Hematopoietic multipotent progenitor cell treated with erythropoietin and hydrocortisone succinate and interleukin-3 and kit ligand, for 15 days (in vitro differentiated cells): Measurements from ENCODE around the gene WIPI1.
"Not testable (repeated sequence)": the region's sequence is repeated elsewhere in the genome, so short reads cannot be mapped to it uniquely, and the experiment has no call there.

Experiments used
- DNase-seq: peaks from one replicate; pipeline ENCODE4 v3.0.0-alpha.2; 2015; ENCODE audit warnings: low spot score

Gene WIPI1

DNA sequence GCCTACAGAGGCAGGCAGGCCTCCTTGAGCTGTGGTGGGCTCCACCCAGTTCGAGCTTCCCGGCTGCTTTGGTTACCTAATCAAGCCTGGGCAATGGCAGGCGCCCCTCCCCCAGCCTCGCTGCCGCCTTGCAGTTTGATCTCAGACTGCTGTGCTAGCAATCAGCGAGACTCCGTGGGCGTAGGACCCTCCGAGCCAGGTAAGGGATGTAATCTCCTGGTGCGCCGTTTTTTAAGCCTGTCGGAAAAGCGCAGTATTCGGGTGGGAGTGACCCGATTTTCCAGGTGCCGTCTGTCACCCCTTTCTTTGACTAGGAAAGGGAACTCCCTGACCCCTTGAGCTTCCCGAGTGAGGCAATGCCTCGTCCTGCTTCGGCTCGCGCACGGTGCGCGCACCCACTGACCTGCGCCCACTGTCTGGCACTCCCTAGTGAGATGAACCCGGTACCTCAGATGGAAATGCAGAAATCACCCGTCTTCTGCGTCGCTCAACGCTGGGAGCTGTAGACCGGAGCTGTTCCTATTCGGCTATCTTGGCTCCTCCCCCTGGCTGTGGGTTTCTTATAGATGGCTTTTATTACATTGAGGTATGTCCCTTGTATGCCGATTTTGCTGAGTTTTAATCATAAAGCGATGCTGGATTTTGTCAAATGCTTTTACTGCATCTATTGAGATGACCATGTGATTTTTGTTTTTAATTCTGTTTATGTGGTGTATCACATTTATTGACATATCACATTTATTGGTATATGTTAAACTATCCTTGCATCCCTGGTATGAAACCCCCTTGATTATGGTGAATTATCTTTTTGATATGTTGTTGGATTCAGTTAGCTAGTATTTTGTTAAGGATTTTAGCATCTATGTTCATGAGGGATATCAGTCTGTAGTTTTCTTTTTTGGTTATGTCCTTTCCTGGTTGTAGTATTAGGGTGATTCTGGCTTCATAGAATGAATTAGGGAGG, 43.4 kb downstream of the WIPI1 start:
- not testable (repeated sequence) for DNase-seq

DNA sequence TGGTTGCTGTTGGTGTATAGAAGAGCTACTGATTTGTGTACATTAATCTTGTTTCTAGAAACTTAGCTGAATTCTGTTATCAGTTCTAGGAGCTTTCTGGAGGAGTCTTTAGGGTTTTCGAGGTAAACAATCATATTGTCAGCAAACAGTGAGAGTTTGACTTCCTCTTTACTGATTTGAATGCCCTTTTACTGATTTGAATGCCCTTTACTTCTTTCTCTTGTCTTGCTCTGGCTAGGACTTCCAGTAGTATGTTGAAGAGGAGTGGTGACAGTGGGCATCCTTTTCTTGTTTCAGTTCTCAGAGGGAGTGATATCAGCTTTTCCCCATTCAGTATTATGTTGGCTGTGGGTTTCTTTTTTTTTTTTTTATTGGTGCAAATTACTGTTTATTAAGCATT, 49.6 kb downstream of the WIPI1 start:
- not testable (repeated sequence) for DNase-seq

DNA sequence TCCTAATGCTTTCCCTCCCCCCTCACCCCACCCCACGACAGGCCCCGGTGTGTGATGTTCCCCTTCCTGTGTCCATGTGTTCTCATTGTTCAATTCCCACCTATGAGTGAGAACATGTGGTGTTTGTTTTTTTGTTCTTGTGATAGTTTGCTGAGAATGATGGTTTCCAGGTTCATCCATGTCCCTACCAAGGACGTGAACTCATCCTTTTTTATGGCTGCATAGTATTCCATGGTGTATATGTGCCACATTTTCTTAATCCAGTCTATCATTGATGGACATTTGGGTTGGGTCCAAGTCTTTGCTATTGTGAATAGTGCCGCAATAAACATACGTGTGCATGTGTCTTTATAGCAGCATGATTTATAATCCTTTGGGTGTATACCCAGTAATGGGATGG, 53.5 kb downstream of the WIPI1 start:
- DNase-seq = not testable (repeated sequence)

DNA sequence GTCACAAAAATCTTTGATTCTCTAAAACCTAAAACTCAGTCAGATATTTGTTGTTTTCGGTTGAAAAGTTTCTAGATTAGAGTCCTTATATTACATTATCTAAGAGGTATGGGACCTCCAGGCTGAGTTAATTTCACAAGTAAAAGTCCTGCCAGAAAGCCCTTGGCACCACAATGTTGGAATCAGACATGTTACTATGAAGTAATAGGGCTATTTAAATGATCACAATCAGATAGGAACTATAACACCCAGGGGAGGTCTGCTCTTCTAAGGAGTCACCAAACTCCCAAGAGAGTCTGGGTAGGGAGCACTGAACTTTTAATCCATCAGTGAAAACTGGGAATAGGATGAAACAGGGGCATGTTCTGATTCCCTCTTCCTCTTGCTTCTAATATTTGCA, 54.2 kb downstream of the WIPI1 start:
- no peak for DNase-seq

DNA sequence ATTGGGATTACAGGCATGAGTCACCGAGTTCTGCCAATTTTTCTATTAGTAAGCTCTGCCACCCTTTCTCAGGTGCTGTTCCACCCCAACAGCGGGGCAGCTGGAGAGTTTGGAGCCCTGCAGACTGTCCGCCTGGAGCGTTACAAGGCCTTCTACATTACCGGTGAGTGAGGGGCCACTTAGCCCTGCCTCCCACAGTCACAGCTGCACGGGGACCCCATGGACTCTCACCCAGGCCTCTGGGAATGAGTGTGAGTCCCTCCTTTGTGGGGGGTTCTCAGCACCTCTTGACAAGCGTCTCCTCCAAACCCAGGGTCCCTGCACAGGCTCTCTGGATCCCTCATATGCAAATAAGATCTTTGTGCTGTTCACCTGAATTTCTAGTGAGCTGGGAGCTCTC, 56.0 kb downstream of the WIPI1 start:
- no peak for DNase-seq

DNA sequence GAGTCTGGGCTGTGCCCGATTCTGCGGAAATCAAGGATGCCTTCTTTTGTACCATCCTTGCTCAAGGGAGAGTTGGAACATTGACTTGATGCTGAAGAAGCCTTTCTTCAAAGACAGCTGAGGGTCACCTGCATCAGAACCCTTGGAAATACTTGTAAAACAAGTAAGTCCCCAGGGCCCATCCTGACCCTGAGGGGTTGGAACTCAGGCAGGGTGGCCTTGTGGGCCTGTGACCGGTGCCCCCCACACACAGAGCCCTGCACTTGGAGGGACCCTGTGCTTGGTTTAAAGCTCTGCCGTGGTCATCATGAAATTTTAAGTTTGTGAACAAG, 56.9 kb downstream of the WIPI1 start:
- DNase-seq = no peak

DNA sequence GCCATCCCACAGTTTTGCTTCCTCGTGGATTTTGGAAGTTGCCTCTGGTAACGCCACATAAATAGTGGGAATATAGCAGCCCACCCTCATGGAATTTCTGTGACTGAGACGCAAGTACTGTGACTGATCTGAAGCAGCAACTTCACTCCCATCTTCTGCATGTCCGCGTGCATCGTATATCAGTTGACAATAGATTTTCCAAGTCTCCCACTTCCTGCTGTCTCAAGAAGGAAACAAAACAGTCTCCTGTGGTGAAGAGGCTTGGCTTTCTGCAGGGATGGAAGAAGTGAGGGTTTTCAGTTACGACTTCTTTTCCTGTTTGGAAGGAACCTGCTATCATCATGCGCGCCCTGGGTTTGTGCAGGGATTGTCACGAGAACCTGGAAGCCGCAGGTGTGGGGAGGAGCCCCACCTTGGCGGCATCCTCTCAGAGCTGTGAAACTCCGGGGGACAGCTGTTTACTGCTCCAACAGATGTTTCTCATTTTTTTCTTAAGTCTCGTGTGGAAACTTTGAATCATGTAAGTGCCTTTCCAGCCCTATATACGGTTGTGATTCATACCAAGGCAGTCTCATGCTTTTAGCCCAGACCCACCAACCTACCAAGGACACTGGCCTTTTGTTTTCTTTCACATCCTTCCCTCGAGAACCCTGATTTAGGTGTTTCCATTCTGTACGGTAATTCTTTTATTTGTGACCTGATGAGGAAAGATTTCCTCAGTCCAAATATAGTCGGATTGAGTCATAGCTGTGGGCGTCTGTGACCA, 57.5 kb downstream of the WIPI1 start:
- no peak for DNase-seq

DNA sequence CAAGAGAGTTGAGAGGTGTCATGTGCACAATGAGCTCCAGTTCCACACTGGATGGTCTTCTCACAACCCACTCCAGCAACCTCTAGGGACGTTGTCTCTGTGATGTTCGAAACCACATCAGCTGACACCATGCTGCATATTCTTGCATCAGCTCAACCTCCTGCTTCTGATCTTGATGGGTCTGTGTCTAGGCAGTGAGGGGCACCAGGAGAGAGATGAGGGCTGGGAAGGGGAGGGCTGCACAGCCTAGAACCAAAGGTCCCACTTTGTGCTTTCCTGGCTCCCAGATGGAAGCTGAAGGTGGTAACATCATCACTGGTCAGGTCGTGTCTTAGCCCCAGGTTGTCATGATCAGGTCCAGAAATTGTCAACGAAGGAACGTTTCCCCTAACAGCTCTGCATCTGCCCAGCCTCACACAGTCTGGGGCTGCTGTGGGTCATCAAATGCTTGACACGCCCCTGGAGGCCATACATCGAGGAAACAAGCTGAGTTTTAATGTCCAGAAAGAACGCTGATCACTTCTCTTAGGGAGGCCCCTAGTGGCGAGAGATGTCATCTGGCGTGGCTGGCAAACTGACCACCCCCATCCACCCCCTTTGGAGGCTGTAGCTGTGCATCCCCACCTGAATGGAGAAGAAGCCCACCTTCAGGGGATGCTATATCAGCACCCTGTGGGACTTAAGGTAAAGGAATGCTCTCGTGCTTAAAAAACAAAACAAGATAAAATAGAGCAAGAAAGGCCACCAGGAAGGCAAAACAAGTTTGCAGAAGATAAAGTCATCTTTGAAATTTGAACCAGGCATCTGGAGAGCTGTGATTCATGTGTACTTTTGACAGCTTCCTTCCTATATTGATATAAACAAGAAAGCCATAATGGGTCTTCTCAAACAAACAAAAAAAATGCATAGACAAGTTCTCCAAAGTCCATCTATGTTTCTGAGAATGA, 58.3 kb downstream of the WIPI1 start:
- no peak for DNase-seq

DNA sequence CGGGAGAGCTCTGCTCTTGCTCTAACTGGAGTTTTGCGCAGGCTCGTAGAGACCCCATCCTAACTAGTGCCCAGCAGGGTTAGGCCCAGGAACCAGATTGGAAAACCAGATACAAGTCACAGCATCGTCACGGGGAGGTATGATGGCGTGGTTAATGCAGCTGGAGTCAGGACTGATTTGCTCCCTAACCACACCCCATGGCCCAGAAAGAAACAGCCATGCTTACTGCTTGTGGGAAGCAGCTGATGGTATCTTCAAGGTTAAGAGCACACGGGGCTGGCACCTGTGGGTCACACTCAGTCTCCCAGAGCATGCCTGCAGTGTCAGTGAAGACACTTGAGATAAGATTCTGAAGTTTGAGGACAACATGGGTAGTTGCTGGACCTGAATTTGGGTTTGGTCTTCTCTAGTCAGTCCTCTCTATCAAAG, 60.2 kb downstream of the WIPI1 start:
- no peak for DNase-seq

DNA sequence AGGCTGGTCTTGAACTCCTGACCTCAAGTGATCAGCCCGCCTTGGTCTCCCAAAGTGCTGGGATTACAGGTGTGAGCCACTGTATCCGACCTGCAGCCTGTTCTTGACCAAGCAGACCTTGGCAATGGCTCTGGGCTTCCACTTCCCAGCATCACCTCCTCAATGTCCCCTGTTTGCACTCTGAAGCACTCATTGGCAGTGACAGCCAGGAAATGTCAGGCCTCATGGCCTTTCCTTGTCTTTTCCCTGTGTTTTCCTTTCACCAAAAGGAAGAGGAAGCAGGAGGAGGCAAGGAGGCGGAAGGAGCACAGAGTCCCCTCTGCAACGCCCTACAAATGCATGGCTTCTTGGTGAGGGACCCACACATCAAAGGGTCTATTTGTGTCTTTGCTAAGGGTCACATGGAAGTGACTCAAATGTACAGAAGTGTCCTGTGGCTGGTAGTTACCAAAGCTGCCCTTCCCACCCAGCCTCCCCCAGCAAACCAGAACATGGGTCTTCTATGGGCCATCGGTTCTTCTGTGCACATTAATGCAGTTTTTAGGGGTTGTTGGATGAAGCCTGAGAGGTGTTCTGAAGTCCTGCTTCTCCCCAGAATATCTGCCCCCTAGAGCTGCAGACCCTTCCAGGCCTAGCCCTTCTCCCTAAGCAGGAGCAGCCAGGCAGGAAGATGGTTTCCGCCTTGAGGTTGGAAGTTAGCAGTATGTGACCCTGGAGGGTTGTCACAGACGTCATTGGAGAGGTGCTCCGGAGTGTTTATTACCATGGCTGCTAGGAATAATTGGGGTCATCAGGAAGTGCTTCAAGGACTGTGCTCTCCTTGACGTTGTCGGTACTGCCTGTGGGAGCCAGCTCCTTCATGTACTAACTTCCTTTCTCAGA, 60.8 kb downstream of the WIPI1 start:
- DNase-seq = no peak

DNA sequence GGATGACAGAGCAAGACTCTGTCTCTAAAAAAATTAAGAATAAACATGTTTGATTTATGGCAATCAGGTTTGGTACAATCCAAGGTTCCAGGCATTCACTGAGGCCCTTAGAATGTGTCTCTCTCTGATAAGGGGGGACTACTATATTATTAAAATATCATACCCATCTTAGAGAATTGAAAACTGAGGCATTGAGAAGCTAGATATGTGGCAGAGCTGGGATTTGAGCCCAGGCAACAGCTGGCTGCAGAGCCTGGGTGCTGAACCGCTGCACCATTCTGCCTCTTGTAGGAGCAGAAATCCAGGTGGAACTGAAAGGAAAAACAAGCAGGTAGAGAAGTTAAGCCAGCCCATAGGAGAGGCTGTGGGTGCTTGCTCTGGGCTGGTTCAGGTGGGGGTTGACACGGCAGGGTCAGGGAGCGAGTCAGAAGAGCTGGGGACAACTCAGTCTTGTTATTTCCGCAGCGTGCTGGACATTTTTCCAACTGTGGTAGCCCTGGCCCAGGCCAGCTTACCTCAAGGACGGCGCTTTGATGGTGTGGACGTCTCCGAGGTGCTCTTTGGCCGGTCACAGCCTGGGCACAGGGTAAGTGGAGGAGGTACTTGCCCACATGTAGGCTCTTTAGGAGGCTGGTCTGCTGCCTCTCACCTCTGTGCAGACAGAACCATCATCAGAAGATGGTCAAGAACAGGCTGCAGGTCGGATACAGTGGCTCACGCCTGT, 62.5 kb downstream of the WIPI1 start:
- DNase-seq = no peak

DNA sequence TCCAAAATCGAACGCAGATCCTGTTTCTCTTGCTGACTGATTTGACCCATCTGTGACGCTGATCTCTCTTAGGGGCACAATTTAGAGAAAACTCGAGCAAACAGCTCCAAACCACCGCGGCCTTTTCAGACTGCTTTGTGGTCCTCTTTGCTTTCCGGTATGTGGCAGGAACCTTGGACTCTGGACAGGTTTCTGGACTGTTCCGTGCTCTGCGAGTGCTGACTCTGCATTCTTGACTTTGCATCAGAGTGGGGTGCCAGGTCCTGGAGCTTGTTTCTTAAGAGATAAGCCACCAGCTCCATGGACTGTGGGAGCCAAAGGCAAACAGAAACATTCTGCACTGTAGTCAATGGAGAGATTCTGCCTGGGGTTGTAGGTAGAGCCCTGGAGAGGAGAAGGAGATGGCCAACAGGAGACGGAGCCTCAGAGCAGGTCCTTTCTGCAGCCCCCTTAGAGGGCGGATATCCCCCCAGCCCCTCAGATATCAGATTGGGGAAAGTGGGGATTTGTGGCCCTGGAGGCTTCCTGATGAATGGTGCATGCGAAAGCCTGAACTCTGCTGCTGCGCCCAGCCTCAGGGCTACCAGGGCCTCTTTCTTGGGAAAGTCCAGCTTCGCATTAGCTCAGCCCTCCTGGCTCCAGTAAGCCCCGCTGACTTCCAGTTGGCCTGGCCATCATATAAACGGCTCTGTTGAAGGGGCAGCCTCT, 65.6 kb downstream of the WIPI1 start:
- DNase-seq = no peak

DNA sequence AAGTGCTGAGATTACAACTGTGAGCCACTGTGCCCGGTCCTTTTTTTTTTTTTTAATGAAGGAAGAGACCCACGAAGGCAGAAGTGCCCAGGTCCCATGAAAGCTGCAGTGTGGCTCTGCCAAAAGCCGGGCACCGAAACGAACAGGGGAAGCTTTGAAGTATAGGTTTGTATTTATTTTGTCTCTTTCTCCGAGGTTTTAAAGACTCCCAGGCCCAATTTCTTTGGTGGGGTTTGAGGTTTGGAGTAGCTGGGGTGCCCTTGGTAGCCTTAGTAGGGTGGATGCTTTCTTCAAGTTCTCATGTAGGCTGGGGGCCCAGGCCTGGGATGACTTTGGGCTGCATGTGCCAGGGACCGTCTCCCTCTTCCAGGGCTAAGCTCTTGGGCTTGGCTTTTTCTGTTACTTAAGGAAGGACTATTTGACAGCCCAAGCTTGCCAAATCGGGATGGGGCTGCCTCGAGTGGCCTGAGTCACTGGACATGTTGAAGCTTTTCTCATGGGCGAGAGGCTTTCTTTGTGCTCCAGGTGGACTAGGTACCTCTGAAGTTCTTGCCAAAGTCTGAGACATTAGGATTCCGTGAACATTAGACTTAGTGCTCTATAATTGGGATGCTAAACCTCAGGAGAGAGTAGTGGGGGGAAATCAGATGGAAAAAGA, 66.3 kb downstream of the WIPI1 start:
- no peak for DNase-seq

DNA sequence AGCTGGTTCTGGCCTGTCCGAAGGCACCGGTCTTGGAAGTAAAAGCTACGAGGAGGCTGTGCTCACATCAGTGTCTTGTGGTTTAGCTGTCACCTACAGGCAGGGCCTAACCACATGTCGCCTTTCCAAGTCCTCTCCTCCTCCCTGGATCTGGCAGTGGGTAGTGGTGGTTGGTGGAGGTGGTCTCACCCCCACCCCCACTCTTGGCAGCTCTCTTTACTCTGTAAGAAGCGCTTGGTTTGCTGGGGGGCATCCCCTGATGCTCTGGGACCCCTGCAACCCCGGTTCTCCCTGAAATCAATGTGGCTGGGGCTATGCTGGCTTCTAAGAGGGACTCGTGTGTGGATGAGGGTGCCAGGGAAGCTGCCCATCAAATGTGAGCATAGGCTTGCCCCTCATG, 68.3 kb downstream of the WIPI1 start:
- DNase-seq = no peak

DNA sequence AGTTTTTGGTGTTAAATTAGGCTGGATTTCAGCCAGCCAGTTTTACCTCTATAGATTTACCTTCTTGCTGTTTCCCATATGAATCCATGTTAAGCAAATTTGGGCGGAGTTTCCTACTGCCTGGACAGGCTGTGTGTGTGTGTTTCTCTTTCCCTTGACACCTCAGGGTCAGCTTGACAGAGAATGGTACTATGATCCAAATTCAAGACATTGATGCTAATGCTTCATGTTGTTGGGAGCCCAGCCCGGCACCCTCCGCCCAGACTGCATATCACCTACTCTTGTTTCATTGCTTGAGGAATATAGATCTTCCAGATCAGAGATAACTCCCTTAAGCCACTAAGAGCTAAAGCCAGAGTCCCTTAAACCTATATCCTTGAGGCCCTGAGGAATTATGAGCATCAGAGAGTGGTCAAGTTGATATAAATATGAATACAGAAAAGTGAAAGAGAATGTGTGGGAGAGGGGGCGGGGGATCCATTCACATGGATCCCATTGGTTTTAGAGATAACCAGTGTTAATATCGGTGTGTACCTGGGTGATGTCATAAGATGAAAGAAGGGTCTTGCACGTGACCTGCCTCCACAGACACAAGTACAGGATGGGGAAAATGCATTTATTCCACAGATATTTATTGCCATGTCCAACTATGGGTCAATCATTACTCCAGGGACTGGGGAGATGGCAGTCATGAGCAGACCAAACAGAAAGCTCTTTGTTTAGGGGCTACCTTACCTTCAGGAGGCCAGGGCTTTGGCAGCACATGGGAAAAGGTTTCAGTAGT, 69.7 kb downstream of the WIPI1 start:
- DNase-seq = no peak

DNA sequence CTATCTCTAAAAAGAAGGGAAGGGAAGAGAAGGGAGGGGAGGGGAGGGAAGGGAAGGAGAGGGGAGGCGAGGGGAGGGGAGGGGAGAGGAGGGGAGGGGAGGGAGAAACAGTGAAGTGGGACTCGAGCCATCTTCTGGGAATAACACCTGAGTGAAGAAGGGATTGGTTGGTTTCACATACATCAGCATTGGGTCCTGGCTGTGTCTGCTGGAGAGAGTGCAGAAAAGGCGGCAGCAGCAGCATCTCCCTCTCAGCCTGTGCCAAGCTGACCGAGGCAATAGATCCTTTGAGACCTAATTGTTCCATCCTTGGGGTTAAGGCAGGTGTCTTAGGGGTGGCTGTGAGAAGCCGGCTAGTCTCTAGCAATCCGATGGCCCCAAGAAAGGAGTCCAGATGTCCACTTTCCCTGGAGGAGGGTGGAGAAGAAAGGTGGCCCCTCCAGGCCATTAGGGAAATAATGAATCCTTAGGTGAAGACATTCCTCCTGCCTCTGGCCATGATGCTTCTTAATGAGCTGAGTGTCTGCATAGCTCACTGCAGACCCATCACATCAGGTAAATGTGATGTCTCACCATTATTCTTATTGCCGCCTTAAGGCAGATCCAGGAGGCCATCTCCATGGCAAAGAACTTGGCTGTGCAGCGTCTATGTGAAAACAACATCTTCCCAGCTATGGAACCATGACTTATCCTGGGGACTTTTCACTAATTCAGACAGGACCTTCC, 71.6 kb downstream of the WIPI1 start:
- DNase-seq = no peak

DNA sequence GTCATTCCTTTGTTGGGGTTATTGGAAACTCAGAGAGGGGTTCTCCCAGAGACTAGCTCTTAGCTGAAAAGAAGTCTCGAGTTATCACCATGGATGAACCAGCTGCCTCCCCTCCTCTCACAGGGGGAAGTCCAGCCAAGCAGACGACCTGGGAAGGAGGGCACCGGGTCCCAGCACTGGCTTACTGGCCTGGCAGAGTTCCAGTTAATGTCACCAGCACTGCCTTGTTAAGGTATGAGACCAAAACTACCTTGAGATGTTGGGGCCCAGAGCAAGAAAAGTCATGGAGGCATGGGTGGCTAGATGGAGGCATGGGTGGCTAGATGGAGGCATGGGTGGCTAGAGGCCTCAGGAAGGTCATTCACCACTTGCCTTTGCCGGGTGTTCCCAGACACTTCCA, 72.4 kb downstream of the WIPI1 start:
- DNase-seq = no peak

DNA sequence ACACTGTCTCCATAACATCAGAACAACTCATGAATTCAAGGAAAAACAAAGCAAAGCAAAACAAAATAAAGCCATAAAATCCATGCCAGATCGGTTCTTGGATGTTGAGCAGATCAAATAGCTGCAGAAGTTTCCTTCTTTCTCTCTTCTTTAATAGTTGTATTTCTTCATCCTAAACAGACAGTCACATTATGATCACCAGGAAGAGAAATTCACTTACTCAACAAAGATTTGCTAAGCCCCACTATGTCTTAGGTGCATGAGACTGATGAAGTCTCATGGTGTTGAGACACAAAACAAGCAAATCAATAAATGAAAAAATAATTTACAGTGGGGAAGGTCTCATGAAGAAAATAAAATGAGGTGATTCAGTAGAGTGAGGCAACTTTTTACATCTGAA, 72.8 kb downstream of the WIPI1 start:
- no peak for DNase-seq
